Adrenal gland (tissue), 5 donors: ENCODE data around the gene STAG2.

Source experiments
- CTCF ChIP-seq, 6 experiments: fragments of 450-650 bp in 4 of 6; fragments of 200-600 bp in 2 of 6; sonication (generic) in 1 of 6; IDR thresholded peaks; 1 replicate in 5 of 6; 2 replicates in 1 of 6; pipeline versions ENCODE4 v1.5.1 to v1.8.0; 2016 to 2021; ENCODE audit warnings: antibody characterized with exemption in 6 of 6, mild to moderate bottlenecking in 2 of 6, moderate library complexity in 1 of 6
- POLR2A ChIP-seq, 2 donors: fragments of 450-650 bp; IDR thresholded peaks; one replicate each; pipeline ENCODE4 v1.6.1; 2017; ENCODE audit warnings: antibody characterized with exemption in 2 of 2, mild to moderate bottlenecking in 2 of 2, moderate library complexity in 1 of 2
- donor health status: DM: no; HTN: no; CAD: no.

GRCh38 chrX:124026529-124026928 is 65.0 kb downstream of the STAG2 start:
- no peak for TF ChIP-seq CTCF (IDR thresholded peaks at IDR 0.05)
- no peak for TF ChIP-seq POLR2A (IDR thresholded peaks at IDR 0.05)
